CD4-positive, alpha-beta memory T cell (primary cell): ENCODE measurements around the gene MAGI1. TPM values are rescaled to one million over a fixed set of nuclear protein-coding genes. Genes with fewer than 3 reads are reported as not detected.

ENCODE experiments used
- CTCF ChIA-PET: fragments of 350-600 bp; sonication (Branson Sonifier 250); formaldehyde crosslinking; loops from one replicate; lab custom pipeline; 2021; ENCODE audit warnings: inconsistent platforms; ENCODE audit not compliant: partially characterized antibody; lab: Charles Lee
- POLR2A ChIA-PET: fragments of 350-600 bp; sonication (Branson Sonifier 250); formaldehyde crosslinking; loops from one replicate; lab custom pipeline; 2021; ENCODE audit not compliant: partially characterized antibody; lab: Charles Lee
- DNase-seq, 5 donors: peaks; one replicate each; pipeline versions ENCODE4 v3.0.0 to v3.0.0-alpha.2; 2020 to 2022; ENCODE audit warnings: mixed read lengths in 1 of 5
- H3K27ac ChIP-seq: one replicate; pipeline ENCODE4 v1.7.0; 2013; ENCODE audit warnings: low read depth, low read length
- H3K27me3 ChIP-seq: 2 replicates; pipeline ENCODE4 v1.7.0; 2013; ENCODE audit warnings: mild to moderate bottlenecking, low read length, moderate library complexity; ENCODE audit not compliant: insufficient read depth
- H3K36me3 ChIP-seq: 2 replicates; pipeline ENCODE4 v1.7.0; 2013; ENCODE audit warnings: mild to moderate bottlenecking, low read length, moderate library complexity; ENCODE audit not compliant: insufficient read depth
- H3K4me1 ChIP-seq: 2 replicates; pipeline ENCODE4 v1.7.0; 2013; ENCODE audit warnings: mild to moderate bottlenecking, low read length, moderate library complexity; ENCODE audit not compliant: insufficient read depth
- H3K4me3 ChIP-seq, 2 donors: one replicate each; pipeline ENCODE4 v1.7.0; 2013; ENCODE audit warnings: low read length in 2 of 2, mild to moderate bottlenecking in 1 of 2
- H3K9me3 ChIP-seq, 2 donors: one replicate each; pipeline ENCODE4 v1.7.0; 2013; ENCODE audit warnings: low read length in 2 of 2, control low read depth in 1 of 2; ENCODE audit not compliant: control insufficient read depth in 1 of 2
- H3K27ac Mint-ChIP-seq, 7 donors: one replicate each; pipeline ENCODE4 v1.8.0; 2020 to 2021; ENCODE audit warnings: mixed read lengths in 7 of 7, mild to moderate bottlenecking in 6 of 7, inconsistent platforms in 3 of 7, moderate library complexity in 3 of 7
- H3K27me3 Mint-ChIP-seq, 2 donors: one replicate each; pipeline ENCODE4 v1.8.0; 2020 to 2021; ENCODE audit warnings: mixed read lengths in 2 of 2
- H3K36me3 Mint-ChIP-seq, 2 donors: one replicate each; pipeline ENCODE4 v1.8.0; 2020 to 2021; ENCODE audit warnings: mixed read lengths in 2 of 2, inconsistent platforms in 1 of 2, mild to moderate bottlenecking in 1 of 2
- H3K4me1 Mint-ChIP-seq, 4 donors: one replicate each; pipeline ENCODE4 v1.8.0; 2020 to 2021; ENCODE audit warnings: mixed read lengths in 4 of 4, mild to moderate bottlenecking in 1 of 4
- H3K4me3 Mint-ChIP-seq, 8 donors: one replicate each; pipeline ENCODE4 v1.8.0; 2020 to 2021; ENCODE audit warnings: mixed read lengths in 8 of 8, mild to moderate bottlenecking in 7 of 8, moderate library complexity in 6 of 8, inconsistent platforms in 3 of 8
- H3K9me3 Mint-ChIP-seq, 8 donors: one replicate each; pipeline ENCODE4 v1.8.0; 2020 to 2021; ENCODE audit warnings: mixed read lengths in 8 of 8, mild to moderate bottlenecking in 5 of 8, inconsistent platforms in 3 of 8, moderate library complexity in 1 of 8
- intact Hi-C: fragments of 100-400 bp; cut with micrococcal nuclease; formaldehyde crosslinking; loops from one replicate; pipeline ENCODE4 v1.15.1; 2023
- polyA plus RNA-seq, 2 donors: library from polyadenylated mRNA; unstranded; fragments of 300-500 nt; fragmentation: Illumina TruSeq; gene quantifications; one replicate each; pipeline ENCODE4 v1.2.3, GENCODE V29; 2021
- total RNA-seq, 2 experiments: library from RNA; stranded (reverse); gene quantifications; one replicate each; pipeline ENCODE4 v1.2.3, GENCODE V29; 2021

The MAGI1 gene
- total and polyA plus RNA-seq, 4 experiments from 2014 or later: 0.20 TPM; not detected in 3

DNA sequence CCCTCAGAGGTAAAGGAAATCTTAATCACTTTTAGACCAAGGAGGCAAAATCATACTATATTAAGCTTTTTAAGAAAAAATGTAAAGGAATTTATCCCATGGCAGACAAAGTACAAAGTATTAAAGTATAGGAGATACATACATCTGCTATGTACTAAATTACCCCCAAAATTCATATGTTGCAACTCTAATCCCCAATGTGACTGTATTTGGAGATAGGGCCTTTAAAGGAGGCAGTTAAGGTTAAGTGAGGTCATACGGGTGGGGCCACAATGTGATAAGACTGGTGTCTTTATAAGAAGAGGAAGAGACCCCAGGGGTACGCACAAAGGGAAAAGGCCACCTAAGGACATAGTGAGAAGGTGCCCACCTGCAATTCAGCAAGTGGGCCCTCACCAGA lies 693.9 kb downstream of the MAGI1 start:
- DNase-seq: no peak
- POLR2A ChIA-PET: no interaction called here
- H3K4me1 Mint-ChIP-seq: no peaks in the 10 kb centered on the region
- intact Hi-C loops: no loop called here
- no peak overlapping the region for H3K27ac Mint-ChIP-seq
- Histone ChIP-seq H3K27ac (no peak overlapping the region), H3K4me3 (no peak overlapping the region), H3K4me1 (no peaks in the 10 kb centered on the region), H3K9me3 (no peaks in the 10 kb centered on the region), H3K27me3 (no peaks in the 10 kb centered on the region), H3K36me3 (no peaks in the 10 kb centered on the region)
- CTCF ChIA-PET: no interaction called here
- no peak overlapping the region for H3K4me3 Mint-ChIP-seq
- no peaks in the 10 kb centered on the region for H3K27me3 Mint-ChIP-seq
- H3K36me3 Mint-ChIP-seq: no peaks in the 10 kb centered on the region
- peaks cover 0 to 9% (median 4%) of the 10 kb centered on the region in 8 donors for H3K9me3 Mint-ChIP-seq

- Mint-ChIP-seq H3K9me3 (peaks cover 0 to 9% (median 4%) of the 10 kb centered on the region in 8 donors), H3K4me1 (no peaks in the 10 kb centered on the region), H3K27ac (no peak overlapping the region), H3K36me3 (no peaks in the 10 kb centered on the region), H3K4me3 (no peak overlapping the region), H3K27me3 (no peaks in the 10 kb centered on the region)
- no peak for DNase-seq
- POLR2A ChIA-PET: no interaction called here
- intact Hi-C loops: no loop called here
- H3K27me3 ChIP-seq: no peaks in the 10 kb centered on the region
- H3K9me3 ChIP-seq: no peaks in the 10 kb centered on the region
- H3K36me3 ChIP-seq: no peaks in the 10 kb centered on the region
- no peak overlapping the region for H3K4me3 ChIP-seq
- no peak overlapping the region for H3K27ac ChIP-seq
- no peaks in the 10 kb centered on the region for H3K4me1 ChIP-seq
- CTCF ChIA-PET: no interaction called here
These were observed 694.3 kb downstream of the MAGI1 start for GRCh38 chr3:65344444-65344843.

GRCh38 chr3:65343736-65344135 lies 695.0 kb downstream of the MAGI1 start:
- Mint-ChIP-seq H3K27ac (no peak overlapping the region), H3K4me3 (no peak overlapping the region), H3K27me3 (no peaks in the 10 kb centered on the region), H3K9me3 (peaks cover 0 to 6% (median 3%) of the 10 kb centered on the region in 8 donors), H3K36me3 (no peaks in the 10 kb centered on the region), H3K4me1 (no peaks in the 10 kb centered on the region)
- CTCF ChIA-PET: no interaction called here
- no peak overlapping the region for H3K4me3 ChIP-seq
- H3K27ac ChIP-seq: no peak overlapping the region
- H3K27me3 ChIP-seq: no peaks in the 10 kb centered on the region
- no peaks in the 10 kb centered on the region for H3K4me1 ChIP-seq
- DNase-seq: no peak
- no peaks in the 10 kb centered on the region for H3K36me3 ChIP-seq
- POLR2A ChIA-PET: no interaction called here
- no peaks in the 10 kb centered on the region for H3K9me3 ChIP-seq
- intact Hi-C loops: no loop called here

DNA sequence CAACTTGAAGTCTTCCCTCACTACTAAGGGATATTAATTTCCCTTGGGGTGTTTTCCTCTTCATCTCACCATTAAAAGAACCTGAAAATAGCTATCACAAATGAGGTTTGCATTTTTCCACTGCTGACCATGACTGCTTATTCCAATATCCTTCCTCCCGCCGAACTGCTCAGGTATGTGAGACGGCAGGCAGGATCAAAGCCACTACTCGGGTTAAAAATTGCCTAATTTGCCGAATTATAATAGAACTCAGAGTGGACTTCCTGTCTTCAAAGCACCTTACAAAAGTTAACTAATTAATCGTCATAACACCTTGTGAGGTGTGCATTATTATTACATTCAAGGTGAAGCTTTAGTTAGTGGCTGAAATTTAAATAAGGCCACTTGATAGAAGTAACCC lies 695.7 kb downstream of the MAGI1 start:
- H3K27ac ChIP-seq: no peak overlapping the region
- Mint-ChIP-seq H3K9me3 (peaks cover 0 to 6% (median 3%) of the 10 kb centered on the region in 8 donors), H3K36me3 (no peaks in the 10 kb centered on the region), H3K27ac (no peak overlapping the region), H3K4me1 (no peaks in the 10 kb centered on the region), H3K4me3 (no peak overlapping the region), H3K27me3 (no peaks in the 10 kb centered on the region)
- no peaks in the 10 kb centered on the region for H3K27me3 ChIP-seq
- no peaks in the 10 kb centered on the region for H3K36me3 ChIP-seq
- ChIA-PET CTCF (no interaction called here), POLR2A (no interaction called here)
- no peaks in the 10 kb centered on the region for H3K9me3 ChIP-seq
- no peak for DNase-seq
- intact Hi-C loops: no loop called here
- no peak overlapping the region for H3K4me3 ChIP-seq
- no peaks in the 10 kb centered on the region for H3K4me1 ChIP-seq

- intact Hi-C loops: no loop called here
These were observed 696.5 kb downstream of the MAGI1 start for GRCh38 chr3:65342084-65342683.

DNA sequence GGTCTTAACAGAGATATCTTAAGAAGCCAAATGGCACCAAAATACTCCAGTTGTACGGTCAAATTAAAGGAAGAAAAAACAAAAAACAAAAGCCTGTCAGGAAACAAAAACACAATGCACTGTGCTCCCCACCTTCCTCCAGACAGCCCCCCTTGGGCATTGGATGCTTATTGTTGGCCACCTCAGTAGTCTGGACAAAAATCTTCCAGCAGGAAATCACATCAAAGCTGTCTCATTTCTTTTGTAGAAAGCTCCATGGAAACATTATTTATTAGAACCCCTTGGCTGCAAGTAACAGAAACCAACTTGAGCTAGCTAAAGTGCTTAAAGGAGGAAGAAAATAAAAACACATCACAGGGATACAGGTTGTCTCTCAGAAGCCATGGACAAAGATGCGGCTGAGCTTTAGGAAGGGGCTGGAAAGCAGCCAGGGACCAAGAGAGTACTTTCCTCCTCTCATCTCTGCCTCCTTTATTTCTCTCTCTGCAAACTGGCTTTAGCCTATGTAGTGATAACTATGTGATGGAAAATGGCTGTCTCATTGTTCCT lies 699.5 kb downstream of the MAGI1 start:
- Histone ChIP-seq H3K36me3 (no peaks in the 10 kb centered on the region), H3K4me3 (no peak overlapping the region), H3K27me3 (no peaks in the 10 kb centered on the region), H3K27ac (no peak overlapping the region), H3K4me1 (no peaks in the 10 kb centered on the region), H3K9me3 (no peaks in the 10 kb centered on the region)
- Mint-ChIP-seq H3K27me3 (no peaks in the 10 kb centered on the region), H3K4me3 (no peak overlapping the region), H3K36me3 (no peaks in the 10 kb centered on the region), H3K4me1 (no peaks in the 10 kb centered on the region), H3K27ac (no peak overlapping the region), H3K9me3 (peaks cover 0 to 17% (median 8%) of the 10 kb centered on the region in 8 donors)
- CTCF ChIA-PET: no interaction called here
- no peak for DNase-seq
- POLR2A ChIA-PET: no interaction called here
- intact Hi-C loops: no loop called here

More at GRCh38 chr3:65342084-65342683, 696.5 kb downstream of the MAGI1 start:
- H3K4me3 Mint-ChIP-seq: no peak overlapping the region
- Histone ChIP-seq H3K9me3 (no peaks in the 10 kb centered on the region), H3K36me3 (no peaks in the 10 kb centered on the region), H3K27me3 (no peaks in the 10 kb centered on the region), H3K27ac (no peak overlapping the region), H3K4me3 (no peak overlapping the region), H3K4me1 (no peaks in the 10 kb centered on the region)
- H3K4me1 Mint-ChIP-seq: no peaks in the 10 kb centered on the region
- CTCF ChIA-PET: interaction anchor here (0.6 kb wide), 1 partner anchor 9 kb away, joined by 3 read pairs; no protein-coding TSS in a partner anchor
- no peaks in the 10 kb centered on the region for H3K27me3 Mint-ChIP-seq
- H3K36me3 Mint-ChIP-seq: no peaks in the 10 kb centered on the region
- POLR2A ChIA-PET: no interaction called here
- no peak overlapping the region for H3K27ac Mint-ChIP-seq
- peaks cover 0 to 6% (median 4%) of the 10 kb centered on the region in 8 donors for H3K9me3 Mint-ChIP-seq
- DNase-seq: no peak

DNA sequence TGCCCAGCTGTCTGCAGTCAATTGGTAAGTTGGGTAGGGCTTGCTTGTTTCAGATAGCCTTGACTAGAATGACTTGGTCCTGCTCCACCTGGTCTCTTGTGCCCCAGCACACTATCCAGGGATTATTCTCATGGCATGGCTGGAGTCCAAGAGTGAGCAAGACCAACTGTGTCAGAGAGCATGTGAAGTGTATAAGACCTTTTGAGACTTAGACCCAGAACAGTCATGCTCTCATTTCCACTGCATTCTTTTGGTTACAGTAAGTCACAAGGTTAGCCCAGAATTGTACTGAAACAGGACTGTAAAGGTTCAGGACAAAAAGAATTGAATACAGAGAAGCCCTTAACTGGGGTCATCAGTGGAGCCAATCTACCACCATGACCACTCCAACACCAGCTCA lies 700.1 kb downstream of the MAGI1 start:
- Histone ChIP-seq H3K4me1 (no peaks in the 10 kb centered on the region), H3K36me3 (no peaks in the 10 kb centered on the region), H3K9me3 (no peaks in the 10 kb centered on the region), H3K4me3 (no peak overlapping the region), H3K27me3 (no peaks in the 10 kb centered on the region), H3K27ac (no peak overlapping the region)
- H3K4me1 Mint-ChIP-seq: no peaks in the 10 kb centered on the region
- H3K4me3 Mint-ChIP-seq: no peak overlapping the region
- no peaks in the 10 kb centered on the region for H3K27me3 Mint-ChIP-seq
- intact Hi-C loops: no loop called here
- ChIA-PET POLR2A (no interaction called here), CTCF (no interaction called here)
- H3K27ac Mint-ChIP-seq: no peak overlapping the region
- H3K36me3 Mint-ChIP-seq: no peaks in the 10 kb centered on the region
- peaks cover 2 to 17% (median 8%) of the 10 kb centered on the region in 8 donors for H3K9me3 Mint-ChIP-seq
- DNase-seq: no peak
